HG03196 (cell line): ENCODE results near the gene KLF15.

ENCODE experiments used
- ATAC-seq: cut with Tn5 transposase; IDR thresholded peaks from one replicate; pipeline ENCODE4 v1.9.1; 2021; ENCODE audit not compliant: unreplicated experiment

Gene KLF15

GRCh38 chr3:126357295-126358037 lies at the start of gene KLF15:
TSS of gene KLF15 (minus strand) at chr3:126357408. CDS start at chr3:126352922, 4,486 bp downstream.
- peak; percentile 75 for ATAC-seq

- no peak for ATAC-seq
Observed at GRCh38 chr3:126406389-126407296, 49.4 kb upstream of the KLF15 start.

GRCh38 chr3:126402666-126403302 lies 45.6 kb upstream of the KLF15 start:
- no peak for ATAC-seq

- no peak for ATAC-seq
Observed at GRCh38 chr3:126402178-126402577, 45.0 kb upstream of the KLF15 start.

GRCh38 chr3:126401611-126402160 lies 44.5 kb upstream of the KLF15 start:
- no peak for ATAC-seq

GRCh38 chr3:126399756-126400155 lies 42.5 kb upstream of the KLF15 start:
- no peak for ATAC-seq

- ATAC-seq: peak; percentile 53
Observed at GRCh38 chr3:126399351-126399735, 42.1 kb upstream of the KLF15 start.

- ATAC-seq: no peak
Observed at GRCh38 chr3:126398423-126399350, 41.5 kb upstream of the KLF15 start.

GRCh38 chr3:126397610-126398422 lies 40.6 kb upstream of the KLF15 start:
- no peak for ATAC-seq

- ATAC-seq: no peak
Observed at GRCh38 chr3:126396536-126396935, 39.3 kb upstream of the KLF15 start.

- ATAC-seq: no peak
Observed at GRCh38 chr3:126395846-126396513, 38.8 kb upstream of the KLF15 start.

GRCh38 chr3:126394977-126395321 lies 37.7 kb upstream of the KLF15 start:
- ATAC-seq: no peak

GRCh38 chr3:126394179-126394976 lies 37.2 kb upstream of the KLF15 start, which contains the start of gene CFAP100:
TSS of gene CFAP100 (plus strand) at chr3:126394909. CDS start at chr3:126396001, 1,092 bp downstream.
- ATAC-seq: no peak

GRCh38 chr3:126393563-126393962 lies 36.4 kb upstream of the KLF15 start:
- ATAC-seq: no peak

GRCh38 chr3:126392246-126392645 lies 35.0 kb upstream of the KLF15 start:
- ATAC-seq: no peak

- no peak for ATAC-seq
Observed at GRCh38 chr3:126391631-126392030, 34.4 kb upstream of the KLF15 start.

- ATAC-seq: no peak
Observed at GRCh38 chr3:126390751-126391150, 33.5 kb upstream of the KLF15 start.

- no peak for ATAC-seq
Observed at GRCh38 chr3:126390201-126390600, 33.0 kb upstream of the KLF15 start.
